Omental fat pad (tissue), 4 donors: ENCODE results near the gene CALD1. TPM values are rescaled to one million over a fixed set of nuclear protein-coding genes. Genes with fewer than 3 reads are reported as not detected.

ENCODE experiments used
- ATAC-seq: fragments of 150-250 bp; one replicate; pipeline ENCODE4 v1.9.1; 2016; ENCODE audit warnings: mild to moderate bottlenecking, moderate library complexity; ENCODE audit not compliant: low FRiP score
- DNase-seq: peaks from one replicate; pipeline ENCODE4 v3.0.0-alpha.2; 2019; ENCODE audit warnings: low spot score
- total RNA-seq, 4 donors: library from RNA; depleted of rRNA; stranded (reverse); fragments of >200 nt; gene quantifications; one replicate each; pipeline ENCODE4 v1.1.0, GENCODE V29; 2016
- TF ChIP-seq, protein P1 (sequence below), 3 donors: fragments of 450-650 bp; IDR thresholded peaks; one replicate each; pipeline ENCODE4 v1.5.1; 2016 to 2017; ENCODE audit warnings: antibody characterized with exemption in 3 of 3, mild to moderate bottlenecking in 3 of 3, moderate library complexity in 2 of 3

The CALD1 gene
- total RNA-seq, 4 donors from 2014 or later, result 195 to 347 (median 250) TPM

DNA sequence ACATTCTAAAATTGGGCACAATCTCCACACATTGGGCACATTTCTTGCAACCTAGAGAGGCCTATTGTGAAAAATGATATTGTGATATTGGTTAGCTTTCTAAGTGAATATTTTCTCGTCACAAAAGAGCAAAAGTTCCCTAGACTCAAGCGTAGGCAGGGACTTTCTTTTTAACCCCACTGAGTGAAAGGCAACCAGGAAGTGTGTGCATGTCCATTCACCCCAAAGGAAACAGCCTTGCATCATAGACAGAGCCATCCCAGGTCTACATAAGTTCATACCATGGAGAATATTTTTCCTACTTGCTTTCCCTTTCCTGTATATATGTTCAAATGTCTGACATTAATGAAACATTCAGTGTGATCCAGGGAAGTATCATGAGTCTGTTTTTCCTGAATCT, 122.6 kb downstream of the CALD1 start:
- DNase-seq (no peak), ATAC-seq (no peak)
- TF ChIP-seq, protein P1, sequence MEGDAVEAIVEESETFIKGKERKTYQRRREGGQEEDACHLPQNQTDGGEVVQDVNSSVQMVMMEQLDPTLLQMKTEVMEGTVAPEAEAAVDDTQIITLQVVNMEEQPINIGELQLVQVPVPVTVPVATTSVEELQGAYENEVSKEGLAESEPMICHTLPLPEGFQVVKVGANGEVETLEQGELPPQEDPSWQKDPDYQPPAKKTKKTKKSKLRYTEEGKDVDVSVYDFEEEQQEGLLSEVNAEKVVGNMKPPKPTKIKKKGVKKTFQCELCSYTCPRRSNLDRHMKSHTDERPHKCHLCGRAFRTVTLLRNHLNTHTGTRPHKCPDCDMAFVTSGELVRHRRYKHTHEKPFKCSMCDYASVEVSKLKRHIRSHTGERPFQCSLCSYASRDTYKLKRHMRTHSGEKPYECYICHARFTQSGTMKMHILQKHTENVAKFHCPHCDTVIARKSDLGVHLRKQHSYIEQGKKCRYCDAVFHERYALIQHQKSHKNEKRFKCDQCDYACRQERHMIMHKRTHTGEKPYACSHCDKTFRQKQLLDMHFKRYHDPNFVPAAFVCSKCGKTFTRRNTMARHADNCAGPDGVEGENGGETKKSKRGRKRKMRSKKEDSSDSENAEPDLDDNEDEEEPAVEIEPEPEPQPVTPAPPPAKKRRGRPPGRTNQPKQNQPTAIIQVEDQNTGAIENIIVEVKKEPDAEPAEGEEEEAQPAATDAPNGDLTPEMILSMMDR (IDR thresholded peaks at IDR 0.05), result no peak

DNA sequence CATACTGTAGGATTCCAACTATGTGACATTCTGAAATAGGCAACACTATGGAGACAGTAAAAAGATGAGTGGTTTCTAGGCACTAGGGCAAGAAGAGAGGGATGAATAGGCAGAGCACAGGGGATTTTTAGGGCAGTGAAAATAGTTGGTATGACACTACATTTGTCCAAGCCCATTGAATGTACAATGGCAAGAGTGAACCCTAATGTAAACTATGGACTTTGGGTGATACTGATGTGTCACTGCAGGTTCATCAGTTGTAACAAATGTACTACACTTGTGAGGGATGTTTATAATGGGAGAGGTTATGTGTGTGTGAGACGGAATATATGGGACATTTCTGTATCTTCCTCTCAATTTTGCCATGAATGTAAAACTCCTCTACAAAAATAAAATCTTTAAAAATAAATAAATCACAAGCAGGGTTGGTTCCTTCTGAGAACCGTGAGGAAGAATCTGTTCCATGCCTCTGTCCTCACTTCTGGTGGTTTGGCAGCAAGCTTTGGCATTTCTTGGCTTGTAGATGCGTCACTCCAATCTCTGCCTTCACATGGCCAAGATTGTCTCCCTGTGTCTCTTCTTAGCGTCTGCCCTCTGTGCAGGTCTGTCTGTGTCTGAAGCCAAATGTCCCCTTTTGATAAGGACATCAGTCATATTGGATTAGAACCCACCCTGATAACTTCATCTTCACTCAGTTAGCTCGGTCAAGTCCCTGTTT, 123.8 kb downstream of the CALD1 start:
- DNase-seq (no peak), ATAC-seq (no peak)
- TF ChIP-seq, protein P1 (IDR thresholded peaks at IDR 0.05), result no peak

DNA sequence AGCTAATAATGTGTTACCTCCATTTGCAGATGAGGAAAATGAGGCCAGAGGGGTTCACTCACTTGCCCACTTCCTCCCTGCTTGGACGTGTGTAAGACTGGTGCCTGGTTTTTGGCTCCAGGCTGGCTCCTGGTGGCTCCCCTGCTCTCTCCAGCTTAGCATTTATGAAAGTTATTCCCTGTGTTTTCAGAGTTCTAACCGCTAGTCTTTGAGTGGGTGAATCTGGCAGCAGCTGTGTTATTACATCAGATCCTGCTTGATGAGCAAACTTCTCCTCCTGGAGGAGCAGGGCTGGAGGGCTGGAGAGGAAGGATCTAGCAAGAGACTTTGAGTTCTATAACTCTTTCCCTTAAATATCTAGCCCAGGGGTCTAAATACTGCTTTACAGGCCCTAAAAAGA, 125.9 kb downstream of the CALD1 start:
- DNase-seq (no peak), ATAC-seq (peak; percentile 65)
- TF ChIP-seq, protein P1 (IDR thresholded peaks at IDR 0.05), result no peak

DNA sequence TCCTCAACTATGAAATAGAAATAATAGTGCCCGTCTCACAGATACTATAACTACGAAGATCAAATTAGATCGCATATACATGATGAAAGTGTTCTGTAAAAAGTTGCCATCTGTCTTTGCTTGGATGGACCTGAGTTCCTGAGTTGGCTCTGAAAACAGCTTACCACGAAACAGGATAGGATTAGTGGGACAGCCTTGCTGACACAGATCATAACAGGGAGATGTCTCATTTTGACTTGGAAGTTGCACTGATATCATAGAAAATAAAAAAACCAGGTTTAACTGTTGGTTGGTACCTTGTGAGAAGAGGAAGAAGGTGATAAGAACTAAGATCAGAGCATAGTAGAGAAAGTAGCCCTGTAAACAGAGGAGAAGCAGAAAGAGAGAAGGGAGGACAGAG, 127.6 kb downstream of the CALD1 start:
- TF ChIP-seq, protein P1 (IDR thresholded peaks at IDR 0.05), result no peak
- no peak for ATAC-seq
- DNase-seq, result no peak

DNA sequence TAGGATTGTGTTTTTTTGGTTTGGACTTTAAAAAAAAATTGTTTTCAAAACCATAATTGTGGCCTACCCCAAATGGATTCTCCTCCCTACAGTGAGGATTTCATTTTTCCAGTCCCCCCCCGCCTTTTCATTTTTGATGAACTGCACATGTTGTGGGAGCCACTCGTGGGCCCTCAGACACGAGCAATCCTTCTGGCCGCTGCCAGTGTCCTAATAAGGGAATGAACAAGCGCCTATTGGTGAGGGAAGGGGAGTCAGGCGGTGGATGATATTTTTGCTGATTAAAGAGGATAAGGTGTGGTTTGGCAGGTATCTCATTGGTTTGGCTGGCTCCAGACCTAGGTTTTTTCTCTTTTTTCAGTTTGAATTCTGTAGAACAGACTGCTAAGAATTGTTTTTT, 128.2 kb downstream of the CALD1 start:
- TF ChIP-seq, protein P1 (IDR thresholded peaks at IDR 0.05), result no peak
- DNase-seq (no peak), ATAC-seq (peak; percentile 43)

DNA sequence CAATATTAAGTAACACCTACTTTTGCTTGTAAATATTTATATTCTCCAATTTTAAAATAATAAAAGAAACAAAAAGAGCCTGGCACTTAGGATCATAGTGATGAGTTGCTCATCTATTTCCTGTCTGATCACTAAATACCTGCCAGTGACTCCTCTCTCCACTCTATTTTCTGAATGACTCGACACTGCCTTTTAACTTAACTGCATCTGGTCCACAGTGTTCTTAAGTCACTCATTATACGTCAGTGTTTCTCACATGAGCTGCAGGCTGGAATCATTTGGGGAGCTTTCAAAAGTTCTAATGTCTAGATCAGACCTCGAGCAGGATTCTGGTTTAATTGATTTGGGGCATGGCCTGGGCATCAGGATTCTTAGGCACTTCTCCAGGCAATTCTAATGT, 128.9 kb downstream of the CALD1 start:
- DNase-seq (no peak), ATAC-seq (peak; percentile 73)
- TF ChIP-seq, protein P1 (IDR thresholded peaks at IDR 0.05), result no peak

DNA sequence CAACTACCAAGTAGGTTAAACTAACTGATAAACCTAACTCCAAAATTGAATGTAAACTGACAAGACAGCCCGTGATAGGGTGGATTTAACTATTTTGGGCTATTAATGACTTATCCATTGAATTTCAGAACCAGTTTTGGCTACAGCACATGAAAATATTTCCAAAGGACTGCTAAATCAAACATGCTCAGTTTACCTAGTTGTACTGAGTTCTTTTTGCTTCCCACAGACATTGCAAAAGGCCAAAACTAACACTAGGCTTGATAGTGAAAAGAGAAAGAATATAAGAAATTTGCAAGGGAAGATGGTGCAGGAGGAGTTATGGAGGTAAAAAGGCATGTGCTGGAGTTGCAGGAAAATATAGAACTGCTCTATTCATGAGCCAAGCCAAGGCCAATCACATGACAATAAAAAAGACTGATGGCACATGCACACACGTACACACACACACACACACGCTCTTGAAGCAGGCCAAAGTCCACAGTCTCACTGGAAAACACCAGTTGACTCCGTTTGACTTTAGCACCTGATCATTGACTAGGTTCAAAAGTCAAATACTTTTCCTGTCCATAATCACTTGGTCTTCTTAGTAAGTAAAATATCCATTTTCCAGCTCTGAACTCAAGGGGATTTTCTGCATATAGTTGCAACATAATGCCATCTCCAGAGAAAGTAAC, 130.9 kb downstream of the CALD1 start:
- TF ChIP-seq, protein P1 (IDR thresholded peaks at IDR 0.05), result no peak
- ATAC-seq (no peak), DNase-seq (no peak)
